Esophagus muscularis mucosa (tissue), 4 donors: ENCODE results near the gene ALDH1A2.
"Not testable (repeated sequence)": the region's sequence is repeated elsewhere in the genome, so short reads cannot be mapped to it uniquely, and the experiment has no call there.

ENCODE experiments used
- CTCF ChIP-seq, 3 experiments: fragments of 200-600 bp in 2 of 3; fragments of 450-650 bp in 1 of 3; sonication (generic) in 2 of 3; IDR thresholded peaks; one replicate each; pipeline ENCODE4 v1.5.1; 2017 to 2019; ENCODE audit warnings: antibody characterized with exemption in 3 of 3, mild to moderate bottlenecking in 2 of 3, moderate library complexity in 1 of 3
- EP300 ChIP-seq: sonication (generic); formaldehyde crosslinking; IDR thresholded peaks from one replicate; pipeline ENCODE4 v1.6.1; 2017; ENCODE audit warnings: antibody characterized with exemption
- POLR2A ChIP-seq: fragments of 450-650 bp; IDR thresholded peaks from one replicate; pipeline ENCODE4 v1.6.1; 2017; ENCODE audit warnings: antibody characterized with exemption, moderate library complexity, mild to moderate bottlenecking, low read depth
- POLR2AphosphoS5 ChIP-seq, 2 donors: sonication (generic); formaldehyde crosslinking; IDR thresholded peaks; one replicate each; pipeline ENCODE4 v1.6.1; 2017; ENCODE audit warnings: antibody characterized with exemption in 2 of 2

GRCh38 chr15:58113358-58113757, 47.8 kb upstream of the ALDH1A2 start:
- TF ChIP-seq CTCF (IDR thresholded peaks at IDR 0.05); POLR2A; POLR2AphosphoS5 (IDR thresholded peaks at IDR 0.05); EP300: not testable (repeated sequence)
